ENCODE results near the gene COL26A1.
A peak's percentile ranks its signal among the peaks of the same experiment; 100 is the strongest.
"Not testable (repeated sequence)": the region's sequence is repeated elsewhere in the genome, so short reads cannot be mapped to it uniquely, and the experiment has no call there.

COL26A1 gene

GRCh38 chr7:101401390-101402080 is 38.9 kb downstream of the COL26A1 start:
- FAIRE-seq = peak; percentile 83
- no peak for DNase-seq (ENCODE audit: low spot score)

GRCh38 chr7:101402081-101402779 is 39.6 kb downstream of the COL26A1 start:
- FAIRE-seq (peak; percentile 90), DNase-seq (ENCODE audit: low spot score) (peak; percentile 86)

DNA sequence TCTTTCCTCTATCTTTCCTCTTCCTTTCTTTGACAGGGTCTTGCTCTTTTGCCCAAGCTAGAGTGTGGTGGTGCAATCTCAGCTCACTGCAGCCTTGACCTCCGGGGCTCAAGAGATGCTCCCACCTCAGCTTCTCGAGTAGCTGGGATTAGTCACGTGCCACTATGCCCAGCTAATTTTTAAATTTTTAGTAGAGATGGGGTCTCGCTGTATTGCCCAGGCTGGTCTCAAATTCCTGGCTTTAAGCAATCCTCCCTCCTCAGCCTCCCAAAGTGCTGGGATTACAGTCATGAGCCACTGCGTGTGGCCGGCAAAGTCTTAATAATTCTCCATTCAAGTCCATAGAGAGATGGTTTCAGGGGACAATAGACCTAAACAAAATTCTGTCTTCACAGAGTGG is 40.2 kb downstream of the COL26A1 start:
- FAIRE-seq (peak; percentile 48), DNase-seq (ENCODE audit: low spot score) (no peak)

DNA sequence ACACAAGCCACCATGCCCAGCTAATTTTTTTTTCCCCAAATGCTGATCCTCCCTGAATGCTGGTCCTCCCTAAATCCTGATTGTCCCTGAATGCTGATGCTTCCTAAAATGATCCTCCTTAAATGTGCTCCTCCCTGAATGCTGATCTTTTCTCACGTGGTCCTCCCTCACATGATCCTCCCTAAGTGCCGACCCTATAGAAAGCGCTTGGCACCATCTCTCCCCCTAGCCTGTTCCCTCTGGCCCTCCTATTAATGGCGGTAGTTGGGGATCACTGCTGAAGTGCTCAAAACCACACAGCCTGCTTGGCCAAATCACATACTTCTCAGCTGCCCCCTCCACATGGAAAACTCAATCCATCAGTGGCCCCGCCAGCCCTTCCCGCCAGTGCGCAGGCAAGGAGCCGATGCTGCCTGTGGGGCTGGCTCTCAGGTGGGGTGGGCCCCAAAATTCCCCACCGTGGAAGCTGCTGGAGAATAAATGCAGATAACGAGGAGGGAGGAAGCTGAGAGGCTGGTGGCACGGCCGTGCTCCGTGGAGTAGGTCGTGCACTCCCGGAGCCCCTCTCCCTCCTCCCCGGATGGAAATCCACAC is 42.9 kb downstream of the COL26A1 start:
- FAIRE-seq = peak; percentile 20
- no peak for DNase-seq (ENCODE audit: low spot score)

GRCh38 chr7:101410743-101411507 is 48.2 kb downstream of the COL26A1 start:
- DNase-seq (ENCODE audit: low spot score) (peak; percentile 49), FAIRE-seq (no peak)

- no peak for DNase-seq (ENCODE audit: low spot score)
- peak; percentile 62 for FAIRE-seq
Observed at GRCh38 chr7:101411508-101411874, 48.8 kb downstream of the COL26A1 start.

DNA sequence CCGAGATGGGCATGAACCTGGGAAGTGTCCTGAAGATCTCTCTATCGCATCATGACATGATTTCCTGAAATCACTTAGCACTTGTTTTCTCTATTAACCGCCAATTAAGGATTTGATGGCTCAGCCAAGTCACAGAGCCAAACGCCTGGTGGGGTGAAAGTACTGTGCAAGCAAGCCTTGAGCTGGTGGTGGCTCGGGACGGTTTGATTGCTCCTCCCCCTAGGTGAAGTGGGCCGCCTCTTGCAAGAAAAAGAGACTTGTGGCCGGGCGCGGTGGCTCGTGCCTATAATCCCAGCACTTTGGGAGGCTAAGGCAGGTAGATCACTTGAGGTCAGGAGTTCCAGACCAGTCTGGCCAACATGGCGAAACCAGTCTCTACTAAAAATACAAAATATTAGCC is 50.3 kb downstream of the COL26A1 start:
- no peak for FAIRE-seq
- no peak for DNase-seq (ENCODE audit: low spot score)

GRCh38 chr7:101418694-101419093 is 56.0 kb downstream of the COL26A1 start:
- DNase-seq (ENCODE audit: low spot score) (no peak), FAIRE-seq (no peak)

- no peak for DNase-seq (ENCODE audit: low spot score)
- no peak for FAIRE-seq
Observed at GRCh38 chr7:101419831-101420230, 57.2 kb downstream of the COL26A1 start.

GRCh38 chr7:101420436-101420835 is 57.8 kb downstream of the COL26A1 start:
- FAIRE-seq (no peak), DNase-seq (ENCODE audit: low spot score) (no peak)

DNA sequence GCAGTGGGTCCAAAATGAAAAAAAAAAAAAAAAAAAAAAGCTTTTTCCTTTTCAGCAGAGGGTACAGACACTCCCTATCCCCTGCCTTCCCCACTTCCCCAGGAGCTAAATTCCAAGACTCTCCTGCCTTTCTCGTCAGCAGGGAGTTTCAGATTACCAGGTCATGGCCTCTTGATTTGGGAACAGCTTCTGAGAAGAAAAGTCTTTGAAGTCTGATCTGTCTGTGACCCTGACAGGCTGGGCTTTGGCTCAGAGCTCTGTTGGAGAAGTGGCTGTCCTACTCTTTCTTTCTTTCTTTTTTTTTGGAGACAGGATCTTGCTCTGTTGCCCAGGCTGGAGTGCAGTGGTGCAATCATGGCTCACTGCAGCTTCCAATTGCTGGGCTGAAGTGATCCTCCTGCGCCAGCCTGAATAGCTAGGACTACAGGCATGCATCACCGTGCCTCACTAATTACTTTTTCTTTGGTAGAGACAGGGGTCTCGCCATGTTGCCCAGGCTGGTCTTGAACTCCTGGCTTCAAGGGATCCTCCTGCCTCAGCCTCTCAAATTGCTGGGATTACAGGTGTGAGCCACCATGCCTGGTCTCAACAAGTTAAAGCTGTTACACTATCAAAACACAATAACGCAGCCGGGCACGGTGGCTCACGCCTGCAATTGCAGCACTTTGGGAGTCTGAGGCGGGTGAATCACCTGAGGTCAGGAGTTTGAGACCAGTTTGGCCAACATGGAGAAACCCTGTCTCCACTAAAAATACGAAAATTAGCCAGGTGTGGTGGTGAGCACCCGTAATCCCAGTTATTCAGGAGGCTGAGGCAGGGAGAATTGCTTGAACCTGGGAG is 59.9 kb downstream of the COL26A1 start:
- FAIRE-seq = no peak
- no peak for DNase-seq (ENCODE audit: low spot score)

- no peak for DNase-seq (ENCODE audit: low spot score)
- no peak for FAIRE-seq
Observed at GRCh38 chr7:101426303-101427011, 63.8 kb downstream of the COL26A1 start.

DNA sequence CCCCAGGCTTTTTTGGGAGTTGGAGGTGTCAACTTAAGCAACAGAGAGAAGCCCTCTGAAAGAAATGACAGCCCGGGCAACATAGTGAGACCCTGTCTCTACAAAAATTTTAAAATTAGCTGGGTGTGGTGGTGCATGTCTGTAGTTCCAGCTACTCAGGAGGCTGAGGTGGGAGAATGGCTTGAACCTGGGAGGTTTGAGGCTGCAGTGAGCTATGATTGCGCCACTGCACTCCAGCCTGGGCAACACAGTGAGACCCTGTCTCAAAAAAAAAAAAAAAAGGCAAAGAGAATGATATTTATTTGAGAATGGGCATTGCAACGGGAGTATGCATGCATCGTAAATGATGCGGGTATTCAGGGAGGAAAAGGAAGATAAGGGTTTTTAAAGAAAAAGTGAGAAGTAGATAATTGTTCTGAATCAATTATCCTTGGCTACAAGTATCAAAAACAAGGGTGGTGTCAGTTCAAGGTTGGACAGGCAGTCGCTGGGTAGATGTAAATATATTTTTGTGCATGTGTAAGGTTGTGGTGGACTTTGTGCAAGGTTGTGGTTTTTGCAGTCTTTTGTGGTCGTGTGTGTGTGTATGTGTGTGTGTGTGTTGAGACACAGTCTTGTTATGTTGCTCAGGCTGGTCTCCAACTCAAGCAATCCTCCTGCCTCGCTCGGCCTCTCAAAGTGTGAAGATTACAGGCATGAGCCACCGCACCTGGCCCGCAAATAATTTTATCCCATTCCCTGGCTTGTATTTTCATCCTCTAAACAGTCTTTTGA is 65.6 kb downstream of the COL26A1 start:
- FAIRE-seq (no peak), DNase-seq (ENCODE audit: low spot score) (no peak)

DNA sequence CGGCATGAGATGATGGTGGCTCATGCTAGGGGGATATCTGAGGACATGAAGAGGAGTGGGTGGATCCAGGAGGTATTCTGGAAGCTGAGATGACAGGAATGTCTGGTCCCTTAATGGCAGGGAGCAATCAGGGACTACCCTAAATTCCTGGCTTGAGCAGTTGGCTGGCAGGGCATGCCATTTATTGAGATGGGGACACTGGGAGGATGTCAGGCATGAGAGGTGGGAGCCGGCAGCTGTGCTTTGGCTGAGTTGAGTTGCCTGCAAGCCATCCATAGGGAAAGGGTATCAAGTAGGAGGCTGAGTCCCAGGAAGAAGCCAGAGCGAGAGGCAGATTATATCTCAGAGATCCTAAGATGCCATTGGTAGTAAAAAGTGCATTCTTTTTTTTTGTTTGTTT is 69.6 kb downstream of the COL26A1 start:
- FAIRE-seq (no peak), DNase-seq (ENCODE audit: low spot score) (no peak)

- DNase-seq (ENCODE audit: low spot score) = no peak
- peak; percentile 42 for FAIRE-seq
Observed at GRCh38 chr7:101433688-101434087, 71.0 kb downstream of the COL26A1 start.

GRCh38 chr7:101434155-101434554 is 71.5 kb downstream of the COL26A1 start:
- not testable (repeated sequence) for DNase-seq (ENCODE audit: low spot score); FAIRE-seq

GRCh38 chr7:101435461-101436220 is 73.0 kb downstream of the COL26A1 start:
- DNase-seq (ENCODE audit: low spot score) = no peak
- FAIRE-seq = no peak

GRCh38 chr7:101436221-101436735 is 73.6 kb downstream of the COL26A1 start:
- FAIRE-seq (no peak), DNase-seq (ENCODE audit: low spot score) (no peak)

Data from urothelium cell line (cell line).